LNCAP (cell line): ENCODE data around the gene FBXL16.

Source experiments
- TF ChIP-seq, protein P1 (sequence below): fragments of 450-650 bp; IDR thresholded peaks from 2 replicates; pipeline ENCODE4 v1.5.1; 2017; ENCODE audit warnings: mild to moderate bottlenecking

Gene FBXL16

DNA sequence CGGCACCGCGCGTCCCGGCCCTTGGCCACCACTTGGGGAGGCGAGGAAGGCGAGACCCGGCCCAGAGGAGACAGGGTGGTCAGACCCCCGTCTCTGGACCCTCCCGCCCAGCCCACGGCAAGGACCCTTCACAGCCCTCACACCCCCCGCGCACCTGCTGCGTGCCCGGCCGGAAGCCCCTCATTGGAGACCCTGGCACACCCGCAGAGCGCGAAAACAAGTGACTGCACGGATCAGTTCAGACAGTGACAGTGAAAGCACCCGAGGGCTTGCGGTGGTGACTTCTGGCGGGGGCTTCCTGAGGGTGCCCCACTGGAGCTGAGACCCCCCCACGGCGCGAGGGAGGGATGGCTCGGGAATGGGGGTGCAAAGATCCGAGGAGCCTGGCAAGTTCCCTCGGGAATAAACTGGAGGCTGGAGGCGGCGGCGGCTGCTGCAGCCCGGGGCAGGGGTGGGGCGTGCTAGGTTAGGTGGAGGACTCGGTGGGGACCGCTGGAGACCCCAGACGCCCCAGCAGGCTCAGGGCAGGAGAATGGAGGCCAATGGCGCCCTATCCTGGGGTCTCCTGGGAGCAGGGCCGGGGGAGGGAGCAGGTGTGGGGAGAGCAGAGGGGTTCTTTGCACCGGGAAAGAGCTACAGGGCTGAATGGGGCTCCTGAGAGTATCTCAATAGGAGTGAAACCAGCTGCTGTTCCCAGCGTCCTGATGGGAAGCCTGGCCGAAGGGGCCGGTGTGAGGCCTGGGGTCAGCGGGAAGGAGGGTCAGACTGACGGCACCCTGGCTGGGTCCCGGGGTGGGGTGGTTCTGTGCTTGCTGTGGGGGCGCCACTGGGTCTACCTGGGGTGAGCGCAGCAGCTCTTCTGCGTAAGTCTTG, 824 bp upstream of the FBXL16 start:
- TF ChIP-seq, protein P1, sequence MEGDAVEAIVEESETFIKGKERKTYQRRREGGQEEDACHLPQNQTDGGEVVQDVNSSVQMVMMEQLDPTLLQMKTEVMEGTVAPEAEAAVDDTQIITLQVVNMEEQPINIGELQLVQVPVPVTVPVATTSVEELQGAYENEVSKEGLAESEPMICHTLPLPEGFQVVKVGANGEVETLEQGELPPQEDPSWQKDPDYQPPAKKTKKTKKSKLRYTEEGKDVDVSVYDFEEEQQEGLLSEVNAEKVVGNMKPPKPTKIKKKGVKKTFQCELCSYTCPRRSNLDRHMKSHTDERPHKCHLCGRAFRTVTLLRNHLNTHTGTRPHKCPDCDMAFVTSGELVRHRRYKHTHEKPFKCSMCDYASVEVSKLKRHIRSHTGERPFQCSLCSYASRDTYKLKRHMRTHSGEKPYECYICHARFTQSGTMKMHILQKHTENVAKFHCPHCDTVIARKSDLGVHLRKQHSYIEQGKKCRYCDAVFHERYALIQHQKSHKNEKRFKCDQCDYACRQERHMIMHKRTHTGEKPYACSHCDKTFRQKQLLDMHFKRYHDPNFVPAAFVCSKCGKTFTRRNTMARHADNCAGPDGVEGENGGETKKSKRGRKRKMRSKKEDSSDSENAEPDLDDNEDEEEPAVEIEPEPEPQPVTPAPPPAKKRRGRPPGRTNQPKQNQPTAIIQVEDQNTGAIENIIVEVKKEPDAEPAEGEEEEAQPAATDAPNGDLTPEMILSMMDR, result no peak

- TF ChIP-seq, protein P1, result no peak
Measured at GRCh38 chr16:704552-705380, 835 bp downstream of the FBXL16 start.

GRCh38 chr16:704047-704446, 1.6 kb downstream of the FBXL16 start:
- TF ChIP-seq, protein P1, result no peak

DNA sequence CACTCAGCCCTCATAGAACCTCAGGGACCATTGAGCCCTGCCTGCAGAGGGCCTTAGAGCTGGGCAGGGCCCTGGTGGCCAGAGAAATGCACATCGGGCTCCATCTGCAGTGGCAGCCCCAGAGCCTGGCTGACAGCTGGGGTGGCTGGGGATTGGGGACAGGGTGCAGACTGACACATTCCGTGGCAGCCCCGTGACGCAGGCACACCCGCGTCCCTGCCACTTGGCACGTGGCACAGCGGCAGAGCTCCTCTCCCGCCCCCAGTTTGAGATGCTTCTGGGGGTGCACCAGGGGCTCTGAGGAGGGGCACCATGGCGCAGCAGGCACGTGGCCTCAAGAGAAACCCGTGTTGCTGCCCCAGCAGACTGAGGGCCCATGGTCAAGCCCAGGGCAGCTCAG, 2.2 kb downstream of the FBXL16 start:
- TF ChIP-seq, protein P1, result no peak

- TF ChIP-seq, protein P1, result no peak
Measured at GRCh38 chr16:702341-702740, 3.3 kb downstream of the FBXL16 start.

- TF ChIP-seq, protein P1, result no peak
Measured at GRCh38 chr16:700684-701584, 4.7 kb downstream of the FBXL16 start.
